Neural cell (in vitro differentiated cells): Measurements from ENCODE around the gene ARTN.

Source experiments
- EP300 ChIP-seq: fragments of 450-650 bp; conservative IDR thresholded peaks from 2 replicates; pipeline ENCODE4 v1.6.1; 2014; ENCODE audit warnings: antibody characterized with exemption, mild to moderate bottlenecking, moderate library complexity; ENCODE audit not compliant: poor library complexity, severe bottlenecking
- EZH2 ChIP-seq: fragments of 200-600, 300-800 bp; shearing (Covaris generic), sonication (generic); IDR thresholded peaks from 2 replicates; pipeline ENCODE4 v1.6.1; 2014; ENCODE audit warnings: antibody characterized with exemption, low read length, borderline replicate concordance, mild to moderate bottlenecking; ENCODE audit not compliant: insufficient read depth, poor library complexity, severe bottlenecking
- MXI1 ChIP-seq: fragments of 450-650 bp; conservative IDR thresholded peaks from 2 replicates; pipeline ENCODE4 v1.6.1; 2014; ENCODE audit warnings: antibody characterized with exemption, mild to moderate bottlenecking; ENCODE audit not compliant: poor library complexity, severe bottlenecking
- POLR2AphosphoS5 ChIP-seq: IDR thresholded peaks from 2 replicates; pipeline ENCODE4 v1.6.1; 2012
- TAF1 ChIP-seq: IDR thresholded peaks from 2 replicates; pipeline ENCODE4 v1.6.1; 2012; ENCODE audit warnings: low read depth
- TF ChIP-seq, protein P1 (sequence below): fragments of 450-650 bp; IDR thresholded peaks from 2 replicates; pipeline ENCODE4 v1.5.1; 2014; ENCODE audit warnings: antibody characterized with exemption, mild to moderate bottlenecking, moderate library complexity; ENCODE audit not compliant: poor library complexity, severe bottlenecking

DNA sequence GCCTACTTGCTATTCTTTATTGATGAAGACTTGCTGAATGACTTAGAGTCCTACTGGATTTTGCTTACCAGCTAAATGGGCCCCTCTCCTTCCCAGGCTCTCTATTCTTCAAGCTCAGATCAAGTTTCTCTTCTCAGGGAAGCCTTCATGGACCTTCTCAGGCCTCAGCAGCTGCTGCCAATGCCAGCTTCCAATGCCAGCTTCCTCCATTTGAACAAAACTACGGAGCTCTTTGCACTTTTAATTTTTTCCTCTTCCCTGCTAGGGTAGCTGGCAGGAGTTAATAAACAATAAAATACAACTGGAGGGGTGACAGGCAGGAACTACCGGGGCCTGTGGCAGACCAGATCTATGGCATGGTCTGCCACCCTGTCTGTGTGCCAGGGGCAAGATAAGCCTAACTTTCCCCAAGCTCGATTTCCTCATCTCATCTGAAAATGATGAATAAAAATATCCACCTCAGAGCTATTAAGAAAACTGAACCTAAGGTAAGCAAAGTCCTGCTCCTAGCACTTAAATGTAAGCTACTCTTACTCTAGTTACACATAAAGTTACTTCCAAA is 12.2 kb downstream of the ARTN start:
- no peak for TF ChIP-seq POLR2AphosphoS5
- TF ChIP-seq, protein P1, sequence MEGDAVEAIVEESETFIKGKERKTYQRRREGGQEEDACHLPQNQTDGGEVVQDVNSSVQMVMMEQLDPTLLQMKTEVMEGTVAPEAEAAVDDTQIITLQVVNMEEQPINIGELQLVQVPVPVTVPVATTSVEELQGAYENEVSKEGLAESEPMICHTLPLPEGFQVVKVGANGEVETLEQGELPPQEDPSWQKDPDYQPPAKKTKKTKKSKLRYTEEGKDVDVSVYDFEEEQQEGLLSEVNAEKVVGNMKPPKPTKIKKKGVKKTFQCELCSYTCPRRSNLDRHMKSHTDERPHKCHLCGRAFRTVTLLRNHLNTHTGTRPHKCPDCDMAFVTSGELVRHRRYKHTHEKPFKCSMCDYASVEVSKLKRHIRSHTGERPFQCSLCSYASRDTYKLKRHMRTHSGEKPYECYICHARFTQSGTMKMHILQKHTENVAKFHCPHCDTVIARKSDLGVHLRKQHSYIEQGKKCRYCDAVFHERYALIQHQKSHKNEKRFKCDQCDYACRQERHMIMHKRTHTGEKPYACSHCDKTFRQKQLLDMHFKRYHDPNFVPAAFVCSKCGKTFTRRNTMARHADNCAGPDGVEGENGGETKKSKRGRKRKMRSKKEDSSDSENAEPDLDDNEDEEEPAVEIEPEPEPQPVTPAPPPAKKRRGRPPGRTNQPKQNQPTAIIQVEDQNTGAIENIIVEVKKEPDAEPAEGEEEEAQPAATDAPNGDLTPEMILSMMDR = no peak
- no peak for TF ChIP-seq EP300
- no peak for TF ChIP-seq MXI1
- TF ChIP-seq EZH2 = no peak
- no peak for TF ChIP-seq TAF1
